Karpas-422 (cell line): ENCODE measurements around the gene NRIP2. TPM values are rescaled to one million over a fixed set of nuclear protein-coding genes. Genes with fewer than 3 reads are reported as not detected.

Experiments
- DNase-seq: peaks from one replicate; pipeline ENCODE4 v3.0.0-alpha.2; 2015
- H2AFZ ChIP-seq: fragments of 200-600 bp; sonication (generic); 2 replicates; pipeline ENCODE4 v1.6.1; 2014; ENCODE audit warnings: antibody characterized with exemption, low read length, mixed read lengths
- H3K27ac ChIP-seq: fragments of 200-600 bp; sonication (generic); 2 replicates; pipeline ENCODE4 v1.5.1; 2014; ENCODE audit warnings: mild to moderate bottlenecking, low read length, moderate library complexity
- H3K27me3 ChIP-seq: fragments of 200-600 bp; sonication (generic); 2 replicates; pipeline ENCODE4 v1.6.1; 2014; ENCODE audit warnings: low read length, mixed read lengths
- H3K36me3 ChIP-seq: fragments of 200-600 bp; sonication (generic); 2 replicates; pipeline ENCODE4 v1.6.1; 2014; ENCODE audit warnings: low read length, mixed read lengths; ENCODE audit not compliant: insufficient read depth
- H3K4me1 ChIP-seq: fragments of 200-600 bp; sonication (generic); 2 replicates; pipeline ENCODE4 v1.6.1; 2014; ENCODE audit warnings: mild to moderate bottlenecking, low read length, mixed read lengths
- H3K4me2 ChIP-seq: fragments of 200-600 bp; sonication (generic); 2 replicates; pipeline ENCODE4 v1.6.1; 2014; ENCODE audit warnings: low read length, low read depth, mild to moderate bottlenecking; ENCODE audit not compliant: poor library complexity, severe bottlenecking
- H3K4me3 ChIP-seq: fragments of 200-600 bp; sonication (generic); 2 replicates; pipeline ENCODE4 v1.5.1; 2014; ENCODE audit warnings: mild to moderate bottlenecking, antibody characterized with exemption, low read length, mixed read lengths
- H3K79me2 ChIP-seq: fragments of 200-600 bp; sonication (generic); 2 replicates; pipeline ENCODE4 v1.6.1; 2014; ENCODE audit warnings: mild to moderate bottlenecking, low read length, mixed read lengths
- H3K9ac ChIP-seq: fragments of 200-600 bp; sonication (generic); 2 replicates; pipeline ENCODE4 v1.6.0; 2014; ENCODE audit warnings: low read length
- H3K9me2 ChIP-seq: fragments of 200-600 bp; sonication (generic), shearing (Covaris generic); replicated peaks from 2 replicates; pipeline ENCODE4 v1.6.0; 2014; ENCODE audit warnings: mild to moderate bottlenecking, low read length, moderate library complexity; ENCODE audit not compliant: insufficient read depth
- H3K9me3 ChIP-seq: fragments of 300-700, 200-600 bp; sonication (generic); 2 replicates; pipeline ENCODE4 v1.6.1; 2014; ENCODE audit warnings: low read length, mixed read lengths
- H4K20me1 ChIP-seq: fragments of 200-600 bp; sonication (generic); 2 replicates; pipeline ENCODE4 v1.6.1; 2014; ENCODE audit warnings: mild to moderate bottlenecking, antibody characterized with exemption, low read length, low read depth; ENCODE audit not compliant: insufficient read depth
- total RNA-seq: library from RNA; depleted of rRNA; stranded (reverse); fragments of >200 nt; shearing (Covaris generic); gene quantifications from 2 replicates; pipeline ENCODE4 v1.2.3, GENCODE V29; 2014; ENCODE audit warnings: low replicate concordance

The NRIP2 gene
- total RNA-seq, 1 experiment from 2014 or later: not detected

DNA sequence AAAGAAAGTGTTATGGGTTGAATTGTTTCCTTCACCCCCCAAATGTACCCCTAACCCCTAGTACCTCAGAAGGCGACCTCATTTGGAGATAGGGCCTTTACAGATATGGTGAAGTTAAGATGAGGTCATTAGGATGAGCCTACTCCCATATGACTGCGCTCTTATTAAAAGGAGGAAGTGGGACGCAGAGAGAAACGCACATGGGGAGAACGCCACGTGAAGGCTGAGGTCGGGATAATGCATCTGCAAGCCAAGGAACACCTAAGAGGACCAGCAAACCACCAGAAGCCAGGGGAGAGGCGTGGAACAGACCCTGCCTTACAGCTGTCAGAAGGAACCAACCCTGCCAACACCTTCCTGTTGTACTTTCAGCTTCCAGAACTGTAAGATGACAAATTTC is 1.7 kb upstream of the NRIP2 start:
- Histone ChIP-seq H3K79me2 (no peaks in the 10 kb centered on the region), H2AFZ (no peak overlapping the region), H3K4me3 (no peak overlapping the region), H3K4me1 (no peaks in the 10 kb centered on the region; the same call in 1 of the 2 replicates), H3K9me2 (no peaks in the 10 kb centered on the region), H3K9ac (no peak overlapping the region), H3K9me3 (no peaks in the 10 kb centered on the region), H3K36me3 (peaks cover 19% of the 10 kb centered on the region; the same call in 1 of the 2 replicates), H3K27me3 (no peaks in the 10 kb centered on the region), H3K4me2 (no peak overlapping the region), H3K27ac (no peak overlapping the region), H4K20me1 (no peaks in the 10 kb centered on the region)
- DNase-seq: no peak

DNA sequence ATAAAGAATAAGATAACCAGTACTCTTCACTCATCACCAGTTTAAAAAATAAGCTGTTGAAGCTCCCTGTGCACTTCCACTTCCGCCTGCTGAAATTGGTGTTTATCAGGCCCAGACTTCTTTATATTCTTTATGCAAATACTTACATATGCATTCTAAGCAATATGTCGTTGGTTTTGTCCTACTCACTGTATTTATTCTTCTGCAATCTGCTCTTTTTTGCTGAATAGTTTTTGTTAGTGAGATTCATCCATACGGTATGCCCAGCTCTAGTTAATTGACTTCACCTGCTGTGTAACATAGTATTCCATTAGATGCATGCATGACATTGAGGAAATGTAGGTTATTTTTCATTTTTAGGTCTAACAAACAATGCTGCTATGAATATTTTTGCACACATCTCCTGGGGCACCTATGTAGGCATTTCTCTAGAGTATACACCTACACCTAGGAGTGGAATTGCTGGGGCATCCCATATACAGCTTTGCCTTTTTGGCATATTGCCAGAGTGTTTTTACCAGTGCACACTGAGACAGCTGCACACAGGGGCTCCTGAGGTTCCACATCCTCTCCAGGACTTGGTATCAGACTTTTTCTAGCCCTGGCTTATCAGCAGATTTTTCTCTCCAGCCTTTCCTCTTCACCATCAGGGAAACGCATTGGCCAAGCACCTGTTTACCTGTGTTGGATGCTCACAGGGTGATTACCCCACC is 1.0 kb upstream of the NRIP2 start:
- Histone ChIP-seq H3K4me1 (no peaks in the 10 kb centered on the region; the same call in 1 of the 2 replicates), H3K4me3 (no peak overlapping the region), H2AFZ (no peak overlapping the region), H3K9ac (no peak overlapping the region), H3K79me2 (no peaks in the 10 kb centered on the region), H3K27me3 (no peaks in the 10 kb centered on the region), H3K4me2 (no peak overlapping the region), H4K20me1 (no peaks in the 10 kb centered on the region), H3K9me2 (no peaks in the 10 kb centered on the region), H3K27ac (no peak overlapping the region), H3K9me3 (no peaks in the 10 kb centered on the region), H3K36me3 (peaks cover 19% of the 10 kb centered on the region; the same call in 1 of the 2 replicates)
- DNase-seq: no peak

DNA sequence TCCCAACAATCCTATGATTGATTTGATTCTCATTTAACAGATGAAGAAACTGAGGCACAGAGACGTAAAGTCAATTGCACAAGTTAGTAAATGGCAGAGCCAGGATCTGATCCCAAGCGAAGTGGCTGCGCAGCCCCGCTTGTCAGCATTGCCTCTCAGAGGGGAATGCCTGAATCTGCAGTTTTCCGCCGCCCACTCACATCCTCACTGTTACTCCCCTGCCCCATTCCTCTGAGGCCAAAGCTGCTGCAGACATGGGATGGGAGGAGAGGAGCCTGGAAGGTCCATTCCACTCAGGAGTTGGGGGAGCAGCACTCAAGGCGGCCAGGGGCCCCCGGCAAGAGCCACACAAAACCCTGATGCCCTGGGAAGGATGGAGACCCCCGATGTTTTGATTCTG is 1.0 kb downstream of the NRIP2 start:
- Histone ChIP-seq H3K4me3 (no peak overlapping the region), H3K36me3 (peaks cover 21% of the 10 kb centered on the region; the same call in 1 of the 2 replicates), H3K27ac (no peak overlapping the region), H3K9ac (no peak overlapping the region), H2AFZ (no peak overlapping the region), H3K27me3 (no peaks in the 10 kb centered on the region), H3K4me2 (no peak overlapping the region), H3K9me3 (no peaks in the 10 kb centered on the region), H3K79me2 (no peaks in the 10 kb centered on the region), H4K20me1 (no peaks in the 10 kb centered on the region), H3K9me2 (no peaks in the 10 kb centered on the region), H3K4me1 (no peaks in the 10 kb centered on the region; the same call in 1 of the 2 replicates)
- no peak for DNase-seq

DNA sequence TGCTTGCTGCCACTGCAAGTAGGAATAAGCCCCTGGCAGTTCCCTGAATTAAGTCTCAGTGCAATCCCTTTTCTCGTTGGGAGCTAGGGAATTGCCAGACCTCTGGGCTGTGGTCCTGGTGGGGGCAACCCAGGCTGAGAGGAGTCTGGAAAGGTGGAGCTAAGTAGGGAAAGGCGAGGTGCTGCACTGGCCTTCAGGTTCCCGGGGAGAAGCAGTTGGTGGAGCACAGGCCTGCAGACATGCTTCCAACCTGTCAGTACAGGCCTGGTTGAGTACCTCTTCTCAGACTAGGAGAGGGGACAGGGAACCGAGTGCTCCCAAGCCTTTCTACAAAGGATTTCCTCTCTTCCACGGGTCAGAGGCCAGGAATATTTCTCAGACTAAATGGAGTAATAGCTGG is 1.5 kb downstream of the NRIP2 start:
- H4K20me1 ChIP-seq: no peaks in the 10 kb centered on the region
- no peaks in the 10 kb centered on the region for H3K9me2 ChIP-seq
- peaks cover 22% of the 10 kb centered on the region; the same call in 1 of the 2 replicates for H3K36me3 ChIP-seq
- no peaks in the 10 kb centered on the region for H3K27me3 ChIP-seq
- no peak overlapping the region for H3K27ac ChIP-seq
- no peak overlapping the region for H3K4me3 ChIP-seq
- DNase-seq: no peak
- no peaks in the 10 kb centered on the region for H3K9me3 ChIP-seq
- no peaks in the 10 kb centered on the region; the same call in 1 of the 2 replicates for H3K4me1 ChIP-seq
- no peak overlapping the region for H3K9ac ChIP-seq
- no peaks in the 10 kb centered on the region for H3K79me2 ChIP-seq
- no peak overlapping the region for H2AFZ ChIP-seq
- no peak overlapping the region for H3K4me2 ChIP-seq

DNA sequence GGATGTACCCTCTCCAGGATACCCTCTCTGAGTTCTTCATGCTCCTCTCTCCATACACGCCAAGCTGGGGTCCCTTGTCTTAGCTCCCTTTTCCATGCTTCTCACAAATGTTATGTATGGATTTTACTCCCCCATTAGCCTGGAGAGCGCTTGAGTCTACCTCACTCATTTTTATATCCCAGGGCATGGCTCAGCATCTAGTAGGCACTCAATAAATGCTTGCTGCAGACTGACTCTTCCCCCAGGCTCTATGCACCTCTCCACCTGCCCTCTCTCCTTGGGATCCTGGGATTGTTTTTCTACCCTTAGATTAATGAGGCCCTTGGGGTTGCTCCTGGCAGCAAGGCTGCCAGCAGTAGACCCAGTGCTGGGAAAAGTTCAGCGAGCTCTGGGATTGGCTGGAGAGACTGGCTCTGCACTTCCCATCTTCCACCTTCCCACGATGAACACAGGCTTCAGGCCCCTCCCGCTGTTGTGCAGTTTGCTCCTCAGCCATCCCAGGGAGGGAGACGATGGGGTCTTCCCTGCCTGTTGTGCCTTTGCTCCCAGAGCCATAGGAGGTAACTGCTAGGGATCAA is 2.2 kb downstream of the NRIP2 start:
- Histone ChIP-seq H3K4me3 (no peak overlapping the region), H3K4me1 (no peaks in the 10 kb centered on the region; the same call in 1 of the 2 replicates), H3K4me2 (no peak overlapping the region), H3K27ac (no peak overlapping the region), H3K79me2 (no peaks in the 10 kb centered on the region), H3K27me3 (no peaks in the 10 kb centered on the region), H4K20me1 (no peaks in the 10 kb centered on the region), H3K36me3 (peaks cover 19% of the 10 kb centered on the region), H3K9me3 (no peaks in the 10 kb centered on the region), H2AFZ (no peak overlapping the region), H3K9ac (no peak overlapping the region), H3K9me2 (no peaks in the 10 kb centered on the region)
- DNase-seq: no peak

DNA sequence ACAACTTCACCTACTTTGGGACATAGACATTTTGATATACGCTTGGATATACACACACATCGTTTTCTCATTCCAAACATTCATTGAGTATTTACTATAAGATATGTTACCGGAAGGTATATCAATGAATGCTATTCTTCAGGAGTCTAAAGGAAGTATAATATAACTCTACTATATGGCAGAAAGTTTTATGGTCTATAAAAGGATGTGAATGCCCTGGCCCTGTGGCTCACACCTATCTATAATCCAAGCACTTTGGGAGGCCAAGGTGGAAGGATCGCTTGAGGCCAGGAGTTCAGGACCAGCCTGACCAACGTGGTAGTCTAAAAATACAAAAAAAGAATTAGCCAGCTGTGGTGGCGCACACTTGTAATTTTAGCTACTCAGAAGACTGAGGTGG is 5.6 kb downstream of the NRIP2 start:
- H3K27me3 ChIP-seq: no peaks in the 10 kb centered on the region
- H2AFZ ChIP-seq: no peak overlapping the region
- H3K4me2 ChIP-seq: no peak overlapping the region
- H3K9ac ChIP-seq: no peak overlapping the region
- H3K4me1 ChIP-seq: no peaks in the 10 kb centered on the region
- no peak for DNase-seq
- no peaks in the 10 kb centered on the region for H3K9me2 ChIP-seq
- no peak overlapping the region for H3K4me3 ChIP-seq
- H3K36me3 ChIP-seq: peaks cover 25% of the 10 kb centered on the region
- no peaks in the 10 kb centered on the region for H3K79me2 ChIP-seq
- H3K9me3 ChIP-seq: no peaks in the 10 kb centered on the region
- H3K27ac ChIP-seq: no peak overlapping the region
- no peaks in the 10 kb centered on the region for H4K20me1 ChIP-seq

DNA sequence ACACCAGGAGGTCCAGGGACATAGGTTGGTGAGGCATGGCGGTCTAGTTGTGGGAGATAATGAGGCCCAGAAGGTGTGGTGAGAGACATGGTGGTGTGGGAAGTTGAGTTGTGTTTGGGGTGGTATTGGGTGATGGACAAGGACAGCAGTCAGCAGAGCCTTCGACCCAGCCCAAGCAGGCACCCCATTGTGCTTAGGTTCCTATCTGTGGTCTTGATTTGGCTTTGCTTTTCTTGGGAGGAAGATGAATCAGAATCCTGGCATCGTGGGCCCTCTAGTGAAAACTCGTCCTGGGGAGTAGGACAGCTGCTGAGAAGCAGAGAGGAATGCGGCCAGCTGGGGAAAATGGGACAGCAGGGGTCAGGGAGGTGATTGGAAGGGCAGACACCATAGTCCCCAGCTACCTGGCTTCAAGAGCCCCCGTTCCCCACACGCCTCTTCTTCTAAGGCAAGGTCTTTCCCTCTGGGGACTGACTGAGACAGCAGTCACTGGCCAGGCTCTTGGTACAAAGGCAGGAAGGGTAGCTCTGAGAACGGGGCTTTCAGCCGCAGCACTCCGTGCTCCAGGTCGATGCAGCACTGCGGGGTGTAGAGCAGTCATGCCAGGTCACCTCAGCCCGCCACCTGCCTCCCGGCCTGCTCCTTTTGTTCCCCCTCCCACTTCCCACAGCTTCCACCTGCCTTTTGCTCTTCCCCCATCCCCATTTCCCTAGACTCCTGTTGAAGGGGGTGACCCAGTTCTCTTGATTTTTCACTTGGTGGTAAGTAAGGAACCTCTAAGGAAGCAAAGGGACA is 7.9 kb downstream of the NRIP2 start:
- DNase-seq: no peak
- Histone ChIP-seq H3K9ac (no peak overlapping the region), H3K4me1 (no peaks in the 10 kb centered on the region), H3K4me2 (no peak overlapping the region), H3K27ac (no peak overlapping the region), H2AFZ (no peak overlapping the region), H3K9me3 (no peaks in the 10 kb centered on the region), H3K27me3 (no peaks in the 10 kb centered on the region), H4K20me1 (no peaks in the 10 kb centered on the region), H3K79me2 (no peaks in the 10 kb centered on the region), H3K36me3 (peaks cover 33% of the 10 kb centered on the region), H3K4me3 (no peak overlapping the region), H3K9me2 (no peaks in the 10 kb centered on the region)

DNA sequence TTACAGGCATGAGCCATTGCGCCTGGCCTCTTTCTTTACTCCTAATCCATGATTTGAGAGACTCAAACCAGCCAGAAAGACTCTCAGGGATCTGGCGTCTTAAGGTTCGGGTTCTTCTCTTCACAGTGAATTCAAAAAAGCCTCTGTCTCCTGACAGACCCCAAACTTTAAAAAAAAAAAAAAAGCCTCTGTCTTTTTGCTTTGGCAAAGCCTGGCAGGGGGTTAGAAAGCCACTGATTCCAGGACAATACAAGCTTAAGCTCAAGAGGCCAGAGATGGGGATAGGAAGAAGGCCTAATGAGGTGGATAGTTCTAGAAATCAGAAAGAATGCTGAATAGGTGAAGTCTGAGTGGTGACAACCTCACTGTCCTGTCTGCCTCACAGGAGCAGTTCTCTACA is 8.8 kb downstream of the NRIP2 start:
- Histone ChIP-seq H3K4me2 (no peak overlapping the region), H3K27ac (no peak overlapping the region), H4K20me1 (no peaks in the 10 kb centered on the region), H3K9me3 (no peaks in the 10 kb centered on the region), H3K36me3 (peaks cover 37% of the 10 kb centered on the region), H3K27me3 (no peaks in the 10 kb centered on the region), H3K4me1 (no peaks in the 10 kb centered on the region), H2AFZ (no peak overlapping the region), H3K79me2 (no peaks in the 10 kb centered on the region), H3K4me3 (no peak overlapping the region), H3K9ac (no peak overlapping the region), H3K9me2 (no peaks in the 10 kb centered on the region)
- no peak for DNase-seq
